Smooth muscle cell (in vitro differentiated cells): Measurements from ENCODE around the gene SLC7A1. TPM values are rescaled to one million over a fixed set of nuclear protein-coding genes. Genes with fewer than 3 reads are reported as not detected.

Experiments
- DNase-seq: peaks from one replicate; lab custom pipeline; 2025; ENCODE audit not compliant: unreplicated experiment; lab: John Stamatoyannopoulos, UW
- H2AFZ ChIP-seq: fragments of 200-600 bp; sonication (generic); 2 replicates; pipeline ENCODE4 v1.6.0; 2016; ENCODE audit warnings: antibody characterized with exemption, low read depth, mild to moderate bottlenecking
- H3F3A ChIP-seq: fragments of 200-600 bp; sonication (generic); 2 replicates; pipeline ENCODE4 v1.6.0; 2017; ENCODE audit warnings: antibody characterized with exemption, low read depth
- H3K27ac ChIP-seq: fragments of 200-600 bp; sonication (generic); 2 replicates; pipeline ENCODE4 v1.5.1; 2016; ENCODE audit warnings: low read depth, mild to moderate bottlenecking
- H3K27me3 ChIP-seq: fragments of 200-600 bp; sonication (generic); 2 replicates; pipeline ENCODE4 v1.6.1; 2016; ENCODE audit warnings: low read depth, mild to moderate bottlenecking
- H3K36me3 ChIP-seq: fragments of 200-600 bp; sonication (generic); 2 replicates; pipeline ENCODE4 v1.5.1; 2016; ENCODE audit warnings: low read depth
- H3K4me1 ChIP-seq: fragments of 200-600 bp; sonication (generic); 2 replicates; pipeline ENCODE4 v1.5.1; 2016; ENCODE audit warnings: low read depth
- H3K4me2 ChIP-seq: fragments of 200-600 bp; sonication (generic); 2 replicates; pipeline ENCODE4 v1.6.0; 2016; ENCODE audit warnings: mild to moderate bottlenecking
- H3K4me3 ChIP-seq: fragments of 200-600 bp; sonication (generic); 2 replicates; pipeline ENCODE4 v1.5.1; 2016; ENCODE audit warnings: mild to moderate bottlenecking
- H3K79me2 ChIP-seq: fragments of 200-600 bp; sonication (generic); 2 replicates; pipeline ENCODE4 v1.6.0; 2016; ENCODE audit warnings: low read depth, mild to moderate bottlenecking
- H3K9ac ChIP-seq: fragments of 200-600 bp; sonication (generic); 2 replicates; pipeline ENCODE4 v1.6.0; 2016; ENCODE audit warnings: low read depth
- H3K9me3 ChIP-seq: fragments of 200-600 bp; sonication (generic); replicated peaks from 2 replicates; pipeline ENCODE4 v1.5.1; 2016; ENCODE audit warnings: low read depth
- H4K20me1 ChIP-seq: fragments of 200-600 bp; sonication (generic); 2 replicates; pipeline ENCODE4 v1.6.0; 2016; ENCODE audit warnings: low read depth
- CTCF ChIP-seq: fragments of 200-600 bp; sonication (generic); IDR thresholded peaks from 2 replicates; pipeline ENCODE4 v1.5.1; 2017; ENCODE audit warnings: borderline replicate concordance, mild to moderate bottlenecking, antibody characterized with exemption; ENCODE audit not compliant: insufficient read depth, poor library complexity, severe bottlenecking
- WGBS: methylation state at CpG from one replicate; pipeline ENCODE4 v1.1.7; 2016; ENCODE audit warnings: low lambda C conversion rate; 5-methylcytosine and 5-hydroxymethylcytosine counted together
- polyA plus RNA-seq: library from polyadenylated mRNA; unstranded; fragments of >200 nt; fragmentation: Nextera tagmentation; extraction: Ambion mirVana; gene quantifications from 2 replicates; pipeline ENCODE4 v1.2.1, GENCODE V29; 2016
- total RNA-seq: library from RNA; depleted of rRNA; stranded (reverse); fragments of >200 nt; gene quantifications from 2 replicates; pipeline ENCODE4 v1.2.3, GENCODE V29; 2014

Gene SLC7A1
- total and polyA plus RNA-seq, 2 experiments from 2014 or later = 7.9 to 36.6 TPM

GRCh38 chr13:29471551-29471950 is 123.9 kb downstream of the SLC7A1 start:
- H2AFZ ChIP-seq = no peak overlapping the region
- no peak overlapping the region for H3K4me2 ChIP-seq
- no peaks in the 10 kb centered on the region for H4K20me1 ChIP-seq
- no peaks in the 10 kb centered on the region for H3K36me3 ChIP-seq
- no peak overlapping the region for H3K27ac ChIP-seq
- TF ChIP-seq CTCF = no peak
- H3K27me3 ChIP-seq = no peaks in the 10 kb centered on the region
- 90% methylated on average over 9 of the region's 9 CpGs for WGBS
- H3K4me3 ChIP-seq = no peak overlapping the region
- H3F3A ChIP-seq = no peaks in the 10 kb centered on the region
- no peak for DNase-seq
- no peaks in the 10 kb centered on the region for H3K4me1 ChIP-seq
- H3K9me3 ChIP-seq = no peaks in the 10 kb centered on the region
- H3K79me2 ChIP-seq = no peaks in the 10 kb centered on the region
- H3K9ac ChIP-seq = no peak overlapping the region

- H3K4me1 ChIP-seq = no peaks in the 10 kb centered on the region
- H3K79me2 ChIP-seq = no peaks in the 10 kb centered on the region
- no peaks in the 10 kb centered on the region for H4K20me1 ChIP-seq
- no peak for TF ChIP-seq CTCF
- no peaks in the 10 kb centered on the region for H3K9me3 ChIP-seq
- H3K36me3 ChIP-seq = no peaks in the 10 kb centered on the region
- H3K27me3 ChIP-seq = no peaks in the 10 kb centered on the region
- H3K27ac ChIP-seq = no peak overlapping the region
- WGBS = 81% methylated on average over 6 of the region's 6 CpGs
- H3K4me2 ChIP-seq = no peak overlapping the region
- no peak overlapping the region for H2AFZ ChIP-seq
- DNase-seq = no peak
- H3K9ac ChIP-seq = no peak overlapping the region
- no peaks in the 10 kb centered on the region for H3F3A ChIP-seq
- no peak overlapping the region for H3K4me3 ChIP-seq
These were observed 129.7 kb downstream of the SLC7A1 start for GRCh38 chr13:29465741-29466293.

- Histone ChIP-seq H3K27me3 (no peaks in the 10 kb centered on the region), H3K36me3 (no peaks in the 10 kb centered on the region), H3K4me2 (no peak overlapping the region), H3F3A (no peaks in the 10 kb centered on the region), H2AFZ (no peak overlapping the region), H3K79me2 (no peaks in the 10 kb centered on the region), H3K9me3 (no peaks in the 10 kb centered on the region), H3K9ac (no peak overlapping the region), H3K4me3 (no peak overlapping the region), H3K4me1 (no peaks in the 10 kb centered on the region), H4K20me1 (no peaks in the 10 kb centered on the region), H3K27ac (no peak overlapping the region)
- 79% methylated on average over 4 of the region's 4 CpGs for WGBS
- TF ChIP-seq CTCF = no peak
- DNase-seq = no peak
These were observed 131.3 kb downstream of the SLC7A1 start for GRCh38 chr13:29464105-29464679.

- Histone ChIP-seq H3K4me3 (no peak overlapping the region), H3K4me1 (no peaks in the 10 kb centered on the region), H3K36me3 (no peaks in the 10 kb centered on the region), H3K4me2 (no peak overlapping the region), H4K20me1 (no peaks in the 10 kb centered on the region), H3K9me3 (no peaks in the 10 kb centered on the region), H3K27me3 (no peaks in the 10 kb centered on the region), H2AFZ (no peak overlapping the region), H3K79me2 (no peaks in the 10 kb centered on the region), H3K27ac (no peak overlapping the region), H3F3A (no peaks in the 10 kb centered on the region), H3K9ac (no peak overlapping the region)
- no peak for TF ChIP-seq CTCF
- DNase-seq = no peak
- 84% methylated on average over 2 of the region's 2 CpGs for WGBS
These were observed 135.6 kb downstream of the SLC7A1 start for GRCh38 chr13:29459813-29460355.
